NCI-H2196 (cell line): ENCODE results near the gene MEG3.

Experiments
- DNase-seq: peaks from one replicate; lab custom pipeline; 2025; ENCODE audit not compliant: unreplicated experiment; lab: John Stamatoyannopoulos, UW

Gene MEG3

DNA sequence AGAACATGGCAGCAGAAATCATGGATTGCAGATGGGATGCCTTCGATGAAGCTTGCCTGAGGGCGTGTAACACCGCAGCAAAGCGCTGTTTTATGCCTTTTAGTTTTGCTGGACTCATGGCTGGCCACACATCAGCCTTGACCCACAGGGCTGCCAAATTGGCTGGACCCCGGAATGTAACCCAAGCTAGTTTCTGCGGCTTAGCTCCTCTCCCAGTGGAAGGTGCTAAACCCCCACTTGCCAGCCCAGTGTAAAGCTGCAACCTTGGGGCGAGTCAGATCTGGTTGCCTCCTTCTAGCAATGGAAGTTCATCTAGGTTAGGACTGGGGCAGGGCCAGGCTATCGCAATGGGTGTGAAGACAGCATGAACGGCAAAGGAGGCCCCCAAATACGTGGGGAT, 38.3 kb downstream of the MEG3 start:
- no peak for DNase-seq

DNA sequence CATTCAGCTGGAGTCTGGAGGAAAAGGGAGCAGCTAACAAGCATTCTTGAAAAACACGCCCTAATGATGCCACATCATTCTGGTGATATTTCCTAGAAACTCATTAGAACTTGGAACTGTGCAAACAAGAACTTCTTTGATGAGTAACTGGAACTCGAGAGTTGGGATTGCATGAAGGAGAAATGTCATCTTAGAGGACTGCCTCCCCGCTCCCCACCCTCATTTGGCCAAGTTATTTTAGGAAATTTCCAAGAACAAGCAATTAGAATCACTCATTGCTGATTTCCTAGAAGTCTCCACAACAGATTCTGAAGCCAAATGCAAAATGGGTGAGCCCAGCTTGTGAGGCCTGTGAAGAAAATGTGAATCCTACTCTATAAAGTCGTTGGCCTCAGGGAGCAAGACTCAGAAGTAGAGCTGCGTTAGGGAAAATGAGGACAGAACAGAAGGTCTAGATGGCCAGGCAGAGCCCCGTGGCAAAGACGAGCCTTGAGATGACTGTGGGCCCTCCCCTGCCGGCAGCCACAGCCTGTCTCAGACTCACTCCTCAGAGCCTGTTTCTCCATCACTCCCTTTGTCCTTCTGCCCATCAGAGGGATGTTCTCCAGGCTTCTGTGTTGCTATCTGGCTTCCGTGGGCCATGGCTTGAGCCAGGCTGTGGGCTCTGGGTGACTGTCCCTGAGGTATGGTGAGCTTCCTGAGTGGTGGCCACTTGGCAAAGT, 39.2 kb downstream of the MEG3 start:
- DNase-seq: no peak

DNA sequence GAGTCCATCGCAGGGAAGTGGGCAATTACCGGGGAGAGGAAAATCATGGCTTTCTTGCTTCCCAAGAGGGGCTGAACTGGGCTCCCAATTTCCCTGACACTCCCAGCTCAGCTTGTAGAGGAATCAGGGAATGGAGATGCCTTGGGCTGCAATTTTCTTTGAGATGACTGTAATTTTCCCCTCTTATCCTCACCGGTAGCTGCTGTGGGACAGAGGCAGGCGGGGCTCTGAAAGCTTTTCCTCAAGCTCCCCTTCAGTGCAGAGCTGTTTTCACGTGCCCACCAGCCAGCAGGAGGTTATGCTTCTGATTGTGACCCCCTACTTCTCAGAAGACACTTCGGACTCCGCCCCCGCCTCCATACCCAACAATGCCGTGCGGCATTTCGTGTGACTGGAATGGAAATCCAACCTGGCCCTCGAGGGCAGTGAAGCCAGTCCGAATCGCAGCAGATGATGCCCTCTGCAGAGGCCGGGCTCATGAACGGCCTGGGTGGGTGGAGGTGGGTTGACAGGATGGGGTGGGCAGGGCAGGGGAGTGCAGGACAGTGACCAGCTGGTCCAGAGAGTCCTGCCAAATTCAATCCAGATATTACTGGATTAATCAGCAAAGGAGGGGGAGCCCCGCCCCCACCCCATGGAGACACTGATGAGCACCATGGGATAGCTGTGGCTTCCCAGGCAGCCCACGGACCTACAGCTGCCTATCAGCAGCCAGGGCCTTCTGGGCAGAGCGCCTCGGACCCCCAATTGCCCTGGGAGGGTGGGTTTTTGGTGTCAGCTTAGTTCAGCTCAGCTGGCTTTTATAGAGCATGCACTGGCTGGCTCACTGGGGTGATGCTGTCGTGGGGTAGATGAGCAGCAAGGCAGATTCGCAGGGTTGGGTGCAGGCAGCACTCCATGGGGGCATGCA, 40.0 kb downstream of the MEG3 start:
- DNase-seq: no peak

DNA sequence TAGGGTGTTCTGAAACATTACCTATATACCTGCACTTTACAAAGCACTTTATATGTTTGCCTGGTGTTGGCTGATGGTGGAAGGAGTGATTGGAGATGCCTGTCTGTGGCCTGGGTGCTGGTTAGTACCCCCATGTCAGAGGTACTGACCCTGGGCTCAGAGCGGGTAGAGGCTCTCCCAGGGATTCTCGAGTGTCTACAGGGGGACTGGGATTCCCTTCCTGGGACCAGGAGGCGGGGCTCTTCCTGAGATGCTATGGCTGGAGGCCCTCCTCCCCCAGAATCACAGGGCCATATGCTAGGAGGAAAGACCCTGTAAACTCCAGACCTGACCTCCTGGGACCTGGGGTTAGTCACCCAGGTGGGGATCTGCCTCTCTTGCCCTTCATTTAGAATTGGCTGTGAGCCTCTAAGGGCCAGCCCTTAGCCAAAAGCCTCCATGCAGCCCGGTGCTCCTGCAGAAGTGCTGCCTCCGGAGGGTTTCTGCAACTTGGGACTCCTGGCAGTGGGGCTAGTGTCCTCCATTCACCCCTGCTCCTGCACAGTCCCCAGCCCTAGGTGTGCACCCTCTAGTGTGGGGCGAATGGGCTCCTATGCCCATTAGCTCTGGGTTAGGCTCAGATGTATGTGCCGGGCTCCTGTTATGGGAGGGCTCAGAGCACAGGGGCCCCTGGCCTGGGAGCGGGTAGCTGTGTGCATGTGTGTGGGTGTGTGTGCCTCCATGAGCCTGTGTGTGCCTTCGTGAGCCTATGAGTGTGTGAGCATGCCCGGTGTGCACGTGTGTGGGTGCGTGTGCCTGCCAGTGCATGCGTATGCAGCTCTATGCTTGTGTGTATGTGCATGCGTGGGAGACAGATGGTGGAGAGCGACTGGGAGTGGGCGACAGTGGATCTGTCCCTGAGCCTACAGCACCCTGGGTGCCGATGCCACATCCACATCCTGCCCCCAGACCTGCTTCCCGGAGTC, 41.0 kb downstream of the MEG3 start:
- no peak for DNase-seq

DNA sequence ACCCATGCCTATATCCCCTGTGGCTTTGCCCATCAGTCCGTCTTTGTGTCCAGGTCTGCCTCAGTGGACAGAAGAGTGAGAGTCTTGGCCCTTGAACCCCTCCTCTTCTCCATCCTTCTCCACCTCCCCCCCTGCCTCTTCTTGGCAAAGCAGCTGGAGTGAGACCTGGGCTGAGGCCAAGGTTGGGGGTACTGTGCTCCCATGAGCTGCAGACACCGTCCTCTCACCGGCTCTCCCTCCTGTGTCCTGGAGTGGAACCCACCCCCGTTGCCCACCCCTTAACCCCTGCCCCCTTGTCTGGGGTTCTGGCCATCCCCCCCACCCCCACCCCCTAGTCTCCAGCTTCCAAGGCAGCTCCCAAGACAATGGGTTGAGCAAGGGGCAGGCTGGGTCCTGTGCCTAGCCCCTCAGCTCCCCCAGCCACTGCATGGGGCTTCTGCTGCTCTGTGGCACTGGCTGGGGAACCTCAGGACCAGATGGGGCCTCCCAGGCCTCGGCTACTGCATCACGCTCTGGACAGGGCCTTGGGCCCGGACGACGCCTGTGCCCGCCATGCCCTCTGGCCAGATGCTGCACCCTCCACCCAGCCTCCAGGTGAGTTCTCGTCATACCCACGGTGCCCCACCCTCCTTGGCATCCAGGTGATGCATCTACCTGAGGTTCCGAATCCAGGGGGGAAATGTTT, 41.9 kb downstream of the MEG3 start:
- DNase-seq: no peak

DNA sequence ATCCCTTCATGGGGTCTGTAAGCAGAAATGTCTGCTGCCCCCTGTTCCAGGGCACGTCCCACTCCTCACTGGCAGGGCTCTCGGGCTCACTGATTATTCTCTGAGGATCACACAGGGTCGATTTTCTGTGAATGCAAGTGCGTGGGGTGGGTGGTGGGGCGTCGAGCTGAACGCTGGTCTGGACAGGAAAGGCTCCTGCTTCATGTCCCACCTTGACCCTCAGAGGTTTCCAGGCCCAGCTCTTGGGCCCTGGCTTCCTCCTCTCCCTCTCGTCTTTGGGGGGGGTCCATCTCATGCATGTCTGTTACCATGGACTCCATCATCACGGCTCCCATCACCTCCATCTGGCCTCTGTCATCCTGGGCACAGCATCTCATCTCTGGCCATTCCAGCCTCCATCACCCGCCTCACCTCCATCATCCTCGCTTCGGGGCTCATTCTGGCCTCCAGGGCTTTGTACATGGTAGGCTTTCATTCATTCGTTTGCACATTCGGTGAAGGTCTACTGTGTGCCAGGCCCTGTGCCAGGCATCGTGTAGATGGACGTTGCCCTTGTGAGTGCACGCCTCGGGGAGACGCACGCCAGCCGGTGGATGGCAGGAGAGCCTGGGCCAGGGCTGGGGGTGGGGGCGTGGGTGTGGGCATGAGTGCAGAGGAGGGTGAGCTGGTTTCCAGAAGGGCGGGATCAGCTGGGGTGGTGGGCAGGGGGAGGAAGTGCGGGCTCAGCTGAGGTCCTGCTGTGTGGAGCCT, 42.9 kb downstream of the MEG3 start:
- no peak for DNase-seq

DNA sequence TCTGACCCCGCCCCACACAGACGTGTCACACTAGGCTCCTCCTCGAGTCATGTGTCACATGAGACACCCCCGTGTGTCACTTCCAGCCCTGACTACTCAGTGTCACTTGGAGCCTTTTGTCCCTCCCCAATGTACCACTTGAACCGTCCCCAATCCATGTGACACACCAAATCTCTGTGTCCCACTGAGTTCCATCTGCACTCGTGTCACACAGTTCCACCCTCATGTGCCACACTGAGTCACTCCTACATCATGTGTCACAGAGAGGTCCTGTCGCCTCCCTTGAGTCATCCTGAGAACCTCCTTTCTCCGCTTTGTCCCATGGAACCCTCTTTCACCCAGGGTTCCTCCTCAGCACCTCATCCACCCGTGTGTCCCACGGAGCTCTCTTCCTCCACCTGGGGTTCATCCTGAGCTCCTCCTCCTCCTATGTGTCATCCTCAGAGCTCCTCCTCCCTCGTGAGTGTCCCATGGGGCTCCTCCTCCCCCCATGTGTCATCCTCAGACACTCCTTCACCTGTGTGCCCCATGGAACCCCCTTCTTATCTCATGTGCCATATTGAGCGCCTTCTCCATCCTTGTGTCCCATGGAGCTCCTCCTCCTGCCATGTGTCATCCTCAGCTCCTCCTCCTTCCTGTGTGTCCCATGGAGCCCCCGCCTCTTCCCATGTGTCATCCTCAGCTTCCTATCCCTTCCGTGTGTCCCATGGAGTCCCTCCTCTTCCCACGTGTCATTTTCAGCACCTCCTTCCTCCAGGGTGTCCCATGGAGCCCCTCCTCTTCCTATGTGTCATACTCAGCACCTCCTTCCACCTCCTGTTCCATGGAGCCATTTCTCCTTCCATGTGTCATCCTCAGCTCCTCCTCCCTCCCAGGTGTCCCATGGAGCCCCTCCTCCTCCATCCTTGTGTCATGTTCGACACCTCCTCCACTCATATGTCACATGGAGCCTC, 45.6 kb downstream of the MEG3 start:
- DNase-seq: no peak

DNA sequence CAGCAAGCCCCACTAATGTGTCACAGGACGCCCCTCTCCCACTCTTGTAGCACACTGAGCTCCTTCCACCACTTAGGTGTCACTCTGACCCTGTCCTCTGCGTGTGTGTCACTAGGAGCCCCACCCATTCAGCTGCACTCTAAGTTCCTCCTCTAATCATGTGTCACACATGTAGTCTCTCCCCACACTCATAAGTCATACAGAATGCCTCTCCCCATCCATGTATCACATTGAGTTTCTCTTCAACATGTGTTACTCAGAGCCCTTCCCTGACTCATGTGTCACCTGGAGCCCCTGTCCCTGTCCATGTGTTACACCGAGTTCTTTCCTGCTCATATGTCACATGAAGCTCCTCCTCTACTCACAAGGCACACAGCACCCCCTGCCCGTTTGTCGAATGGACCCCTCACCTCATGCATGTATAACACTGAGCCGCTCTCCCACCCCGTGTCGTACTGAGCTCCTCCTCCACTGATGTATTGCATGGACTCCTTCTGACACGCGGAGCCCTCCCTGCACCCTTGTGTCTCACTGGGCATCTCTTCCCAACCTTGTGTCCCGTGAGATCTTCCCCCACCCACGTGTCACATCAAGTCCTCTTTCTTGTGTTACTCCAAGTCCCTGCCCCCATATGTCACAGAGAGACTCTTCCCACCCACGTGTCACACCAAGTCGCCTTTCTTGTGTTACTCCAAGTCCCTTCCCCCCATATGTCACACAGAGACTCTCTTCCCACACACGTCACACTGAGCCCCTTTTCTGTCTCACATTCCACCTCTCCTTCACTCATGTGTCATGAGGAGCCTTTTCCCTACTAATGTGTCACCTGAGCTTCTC, 46.6 kb downstream of the MEG3 start:
- DNase-seq: no peak

DNA sequence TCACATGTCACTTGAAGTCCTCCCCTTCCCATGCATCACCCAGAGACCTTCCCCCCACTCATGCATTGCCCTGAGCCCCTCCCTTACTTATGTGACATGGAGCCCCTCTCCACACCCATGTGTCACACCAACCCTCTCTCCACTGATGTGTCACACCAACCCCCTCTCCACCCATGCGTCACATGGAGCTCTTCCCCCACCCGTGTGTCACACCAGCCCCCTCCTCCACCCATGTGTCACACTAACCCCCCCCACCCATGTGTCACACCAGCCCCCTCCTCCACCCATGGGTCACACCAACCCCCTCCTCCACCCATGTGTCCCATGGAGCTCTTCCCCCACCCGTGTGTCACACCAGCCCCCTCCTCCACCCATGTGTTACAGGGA, 47.2 kb downstream of the MEG3 start:
- DNase-seq: no peak

DNA sequence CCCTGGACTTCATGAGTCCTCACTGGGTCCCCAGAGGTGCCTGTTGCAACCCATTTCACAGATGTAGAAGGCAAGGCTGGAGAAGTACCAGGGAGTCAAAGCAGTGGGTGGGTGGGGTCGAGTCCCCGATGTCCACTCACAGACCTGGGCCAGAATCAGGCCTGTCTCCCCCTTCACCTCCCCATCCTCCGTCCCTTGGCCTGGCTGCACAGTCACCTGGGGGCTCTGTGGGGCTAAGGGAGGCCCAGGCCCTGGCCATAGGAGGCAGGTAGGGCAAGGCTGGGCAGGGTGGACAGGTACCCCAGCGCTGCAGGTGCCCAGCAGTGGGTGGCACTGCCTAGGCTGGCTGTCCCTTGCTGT, 48.1 kb downstream of the MEG3 start:
- no peak for DNase-seq

DNA sequence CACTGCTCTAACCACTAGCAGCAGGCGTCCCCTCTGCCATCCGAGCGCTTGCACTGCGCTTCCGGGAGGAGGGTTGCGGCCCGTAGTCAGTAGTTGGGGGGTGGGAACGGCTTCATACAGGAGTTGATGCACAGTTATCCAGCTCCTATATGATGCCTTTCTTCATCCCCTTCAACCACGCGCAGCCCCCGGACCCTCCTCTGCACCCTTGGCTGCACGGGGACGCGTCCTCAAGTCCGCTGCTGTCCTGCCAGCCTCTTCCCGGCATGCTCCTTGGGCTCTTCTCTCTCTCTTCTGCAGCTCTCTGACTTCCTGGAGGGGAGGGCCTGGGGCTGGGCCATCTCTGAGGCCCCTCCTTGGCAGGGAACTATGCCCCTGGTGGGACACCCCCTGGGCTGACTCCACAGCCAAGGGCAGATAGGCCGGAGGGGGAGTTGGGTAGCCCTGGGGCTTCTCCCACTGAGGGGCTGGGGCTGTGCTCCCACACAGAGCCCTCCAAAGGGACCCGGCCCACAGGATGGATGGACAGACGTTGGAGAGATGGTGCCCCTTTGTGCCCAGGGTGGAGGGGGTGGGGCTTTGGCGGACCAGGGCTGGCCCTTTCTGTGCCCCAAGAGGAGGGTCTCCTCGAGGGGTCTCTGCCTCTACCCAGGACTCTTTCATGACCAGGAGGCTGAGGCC, 48.6 kb downstream of the MEG3 start:
- no peak for DNase-seq

DNA sequence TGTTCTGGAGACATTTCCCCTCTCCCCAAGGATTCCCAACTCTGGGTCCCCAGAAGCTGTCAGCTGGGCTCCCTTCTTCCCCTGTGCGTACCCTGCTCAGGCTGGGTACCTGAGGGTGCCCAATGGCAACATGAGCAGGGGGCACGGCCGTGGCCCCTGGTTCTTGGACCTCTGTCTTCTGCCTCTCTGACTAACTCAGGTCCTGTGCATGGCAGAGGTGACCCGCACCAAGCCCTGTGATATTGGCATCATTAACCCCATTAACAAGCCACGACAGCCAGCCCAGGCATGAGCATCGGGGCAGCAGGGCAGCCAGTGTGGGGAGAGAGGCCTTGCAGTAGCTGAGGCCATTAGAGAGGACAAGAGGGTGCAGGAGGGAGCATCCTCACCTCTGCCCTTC, 49.2 kb downstream of the MEG3 start:
- DNase-seq: no peak

DNA sequence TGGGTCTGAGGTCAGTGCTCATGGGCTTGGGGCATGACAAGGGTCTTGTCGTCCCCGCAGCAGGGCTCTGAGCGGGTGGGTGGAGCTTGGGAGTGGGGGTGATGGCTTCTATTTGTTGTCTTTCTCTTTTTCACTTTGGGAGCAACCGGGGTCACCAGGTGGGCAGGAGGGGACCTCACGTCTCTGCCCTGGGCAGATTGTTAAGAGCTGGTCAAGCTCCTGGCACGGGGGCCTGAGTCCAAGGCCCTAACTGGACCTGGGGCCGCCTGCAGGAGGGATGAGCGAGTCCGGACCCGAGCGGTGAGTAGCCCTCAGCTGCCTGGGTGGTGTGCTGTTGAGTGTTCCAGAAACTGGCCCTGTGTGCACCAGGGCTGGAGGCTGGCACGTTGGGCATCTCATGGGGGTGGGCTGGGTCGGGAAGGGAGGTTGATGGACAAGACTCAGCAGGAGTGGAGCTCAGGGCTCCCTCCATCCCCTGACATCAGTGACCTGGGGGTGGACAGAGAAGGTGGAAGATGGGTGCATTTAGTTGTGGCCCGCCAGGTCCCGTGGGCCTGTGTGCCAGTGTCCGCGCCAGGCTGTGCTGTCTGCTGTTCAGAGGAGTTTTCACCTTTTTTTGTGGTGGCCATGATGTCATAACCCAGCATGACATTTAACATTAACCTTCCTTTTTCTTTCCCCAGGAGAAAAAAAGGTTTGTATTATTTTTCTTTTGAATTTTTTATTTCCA, 50.1 kb downstream of the MEG3 start:
- no peak for DNase-seq

DNA sequence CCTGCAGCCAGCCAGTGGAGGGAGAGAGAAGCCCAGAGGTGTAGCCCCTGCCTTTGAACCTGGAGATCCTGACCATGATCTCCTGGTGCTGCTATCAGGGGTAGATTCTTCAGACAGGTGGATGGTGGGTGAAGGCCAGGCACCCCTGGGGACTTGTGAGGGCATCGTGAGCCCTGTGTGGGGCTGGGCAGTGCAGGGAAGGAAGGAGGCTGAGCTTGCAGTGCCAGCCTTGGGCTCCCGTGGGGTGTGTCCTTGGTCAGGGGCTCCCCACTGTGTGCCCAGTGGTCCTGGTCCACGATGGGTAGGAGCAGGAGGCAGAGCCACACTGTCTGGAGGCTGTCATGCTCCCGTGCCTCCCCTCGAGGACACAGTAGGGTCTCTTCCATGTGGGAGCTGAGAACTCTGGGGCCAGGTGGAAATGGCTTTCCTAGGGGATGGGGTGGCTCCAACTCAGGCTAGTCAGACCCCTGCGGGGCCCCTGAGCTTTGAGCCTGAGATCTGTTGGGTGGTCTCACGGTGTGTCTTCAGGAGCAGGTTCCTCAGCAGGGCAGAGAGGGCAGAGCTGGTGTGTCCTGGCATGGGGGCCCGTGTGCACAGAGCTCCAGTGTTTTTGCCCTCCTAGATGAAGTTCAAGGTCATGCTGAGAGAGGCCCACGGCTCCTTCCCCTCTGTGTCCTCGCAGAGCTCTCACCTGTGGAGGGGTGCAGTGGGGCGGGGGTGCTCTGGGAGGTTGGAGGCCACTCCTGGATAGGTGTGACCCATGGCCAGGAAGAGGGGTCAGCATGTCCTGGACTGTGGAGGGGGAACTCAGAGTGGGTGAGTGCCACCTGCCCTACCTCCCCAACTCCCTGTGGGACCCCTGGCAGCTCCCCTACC, 52.6 kb downstream of the MEG3 start:
- DNase-seq: no peak

DNA sequence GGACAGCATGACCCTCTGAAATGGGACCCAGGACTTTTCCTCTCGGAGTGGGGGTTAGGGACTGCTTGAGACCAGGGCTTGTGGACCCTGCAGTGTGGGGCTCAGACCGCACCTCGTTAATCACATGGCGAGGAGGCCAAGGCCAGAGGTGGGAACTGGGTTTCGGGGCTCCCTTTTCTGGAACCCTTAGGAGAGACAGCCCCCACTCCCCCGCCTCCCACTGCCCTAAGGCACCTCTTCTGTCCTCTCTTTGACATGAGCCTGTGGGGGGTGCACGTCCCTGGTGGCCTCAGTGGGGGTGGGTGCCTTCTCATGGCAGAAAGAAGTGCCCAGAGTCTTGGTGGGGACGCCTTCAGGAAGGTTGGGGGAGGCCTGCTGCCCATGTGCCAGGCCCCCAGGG, 53.3 kb downstream of the MEG3 start:
- DNase-seq: no peak

DNA sequence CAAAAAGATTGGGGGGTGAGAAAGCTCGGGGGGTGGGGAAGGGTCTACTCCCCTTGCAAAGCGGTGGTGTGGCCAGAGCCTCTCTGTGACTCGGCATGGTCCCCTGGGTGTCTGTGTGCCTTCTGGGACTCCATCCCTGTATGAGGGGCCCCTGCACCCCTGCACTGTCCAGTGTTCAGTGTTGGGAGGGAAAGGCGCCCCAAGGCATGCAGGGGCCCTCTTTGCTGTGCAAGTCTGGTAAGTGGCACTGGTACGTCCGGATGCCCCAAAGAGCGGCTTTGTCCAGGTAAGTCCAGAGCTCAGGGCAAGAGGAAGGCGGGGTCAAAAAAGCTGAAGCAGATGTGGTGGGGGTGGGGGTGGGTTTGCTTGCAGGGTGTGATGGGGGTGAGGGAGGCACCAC, 53.9 kb downstream of the MEG3 start:
- DNase-seq: no peak
